ENCODE data around the gene PLEKHA1.

The PLEKHA1 gene

DNA sequence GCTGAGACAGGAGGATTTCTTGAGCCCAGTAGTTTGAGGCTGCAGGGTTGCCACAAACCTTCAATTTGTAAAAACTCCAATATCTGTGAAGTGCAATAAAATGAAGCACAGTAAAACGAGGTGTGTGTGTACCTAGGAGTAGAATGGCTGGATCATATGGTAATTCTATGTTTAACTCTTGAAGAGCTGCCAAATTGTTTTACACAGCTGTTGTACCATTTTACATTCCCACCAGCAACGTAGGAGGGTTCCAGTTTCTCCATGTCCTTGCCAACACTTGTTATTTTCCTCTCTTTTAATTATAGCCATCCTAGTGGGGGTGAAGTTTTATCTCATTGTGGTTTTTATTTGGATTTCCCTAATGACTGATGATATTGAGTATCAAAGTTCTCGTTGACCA is 16.2 kb downstream of the PLEKHA1 start:
- no peak overlapping the region for H3K27ac ChIP-seq
- TF ChIP-seq, protein P1, sequence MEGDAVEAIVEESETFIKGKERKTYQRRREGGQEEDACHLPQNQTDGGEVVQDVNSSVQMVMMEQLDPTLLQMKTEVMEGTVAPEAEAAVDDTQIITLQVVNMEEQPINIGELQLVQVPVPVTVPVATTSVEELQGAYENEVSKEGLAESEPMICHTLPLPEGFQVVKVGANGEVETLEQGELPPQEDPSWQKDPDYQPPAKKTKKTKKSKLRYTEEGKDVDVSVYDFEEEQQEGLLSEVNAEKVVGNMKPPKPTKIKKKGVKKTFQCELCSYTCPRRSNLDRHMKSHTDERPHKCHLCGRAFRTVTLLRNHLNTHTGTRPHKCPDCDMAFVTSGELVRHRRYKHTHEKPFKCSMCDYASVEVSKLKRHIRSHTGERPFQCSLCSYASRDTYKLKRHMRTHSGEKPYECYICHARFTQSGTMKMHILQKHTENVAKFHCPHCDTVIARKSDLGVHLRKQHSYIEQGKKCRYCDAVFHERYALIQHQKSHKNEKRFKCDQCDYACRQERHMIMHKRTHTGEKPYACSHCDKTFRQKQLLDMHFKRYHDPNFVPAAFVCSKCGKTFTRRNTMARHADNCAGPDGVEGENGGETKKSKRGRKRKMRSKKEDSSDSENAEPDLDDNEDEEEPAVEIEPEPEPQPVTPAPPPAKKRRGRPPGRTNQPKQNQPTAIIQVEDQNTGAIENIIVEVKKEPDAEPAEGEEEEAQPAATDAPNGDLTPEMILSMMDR (IDR thresholded peaks at IDR 0.05; ENCODE audit: low read depth, low read length, missing control alignments), result no peak
- in situ Hi-C loops (cut with HindIII; ENCODE audit: low pct_ligation_motif_present, low sequenced_read_pairs), result no loop called here
- H3K27me3 ChIP-seq (replicated peaks), result no peaks in the 10 kb centered on the region
- H3K4me3 ChIP-seq (ENCODE audit: low read depth, low read length), result no peak overlapping the region
- peaks cover 3% of the 10 kb centered on the region for H3K36me3 ChIP-seq (replicated peaks)
- no peak for DNase-seq

DNA sequence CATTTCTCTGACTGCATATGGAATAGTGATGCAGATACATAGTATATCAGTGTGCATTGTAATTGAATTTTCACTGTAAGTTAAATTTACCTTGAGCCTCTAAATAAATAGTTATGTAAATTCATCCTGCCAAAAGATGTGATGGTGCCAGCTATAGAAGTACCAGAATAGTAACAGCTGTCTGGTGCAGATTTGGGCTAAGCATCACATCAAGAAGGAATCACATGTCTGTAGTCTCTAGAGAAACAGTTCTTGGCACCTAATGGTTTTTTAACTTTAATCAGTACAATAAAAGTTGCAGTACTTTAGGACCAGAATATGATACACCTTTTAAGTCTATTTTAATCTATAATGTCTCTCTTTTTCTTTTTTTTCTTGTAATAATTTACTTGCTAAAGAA is 17.4 kb downstream of the PLEKHA1 start:
- DNase-seq, result no peak
- Histone ChIP-seq H3K36me3 (replicated peaks) (peaks cover 3% of the 10 kb centered on the region), H3K4me3 (ENCODE audit: low read depth, low read length) (no peak overlapping the region), H3K27ac (no peak overlapping the region), H3K27me3 (replicated peaks) (no peaks in the 10 kb centered on the region)
- in situ Hi-C loops (cut with HindIII; ENCODE audit: low pct_ligation_motif_present, low sequenced_read_pairs), result no loop called here
- TF ChIP-seq, protein P1 (IDR thresholded peaks at IDR 0.05; ENCODE audit: low read depth, low read length, missing control alignments), result no peak

DNA sequence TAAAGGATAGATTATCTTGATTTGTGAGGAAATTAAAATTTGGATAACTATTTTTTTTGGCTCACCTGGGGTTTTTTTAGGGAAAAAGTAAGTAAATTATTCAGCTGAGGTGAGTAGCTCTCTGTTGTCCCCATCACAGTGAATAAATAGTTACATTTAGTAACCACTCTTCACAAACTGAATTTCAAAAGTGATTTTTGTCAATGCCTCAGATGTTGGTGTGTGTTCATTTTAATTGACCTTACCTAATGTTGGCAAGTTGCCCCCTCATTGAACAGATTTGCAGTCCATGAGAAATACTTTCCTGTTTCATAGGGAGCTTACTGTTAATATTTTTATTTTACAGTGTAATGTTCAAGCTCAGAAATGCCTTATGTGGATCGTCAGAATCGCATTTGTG is 18.3 kb downstream of the PLEKHA1 start:
- Histone ChIP-seq H3K27me3 (replicated peaks) (no peaks in the 10 kb centered on the region), H3K36me3 (replicated peaks) (peaks cover 3% of the 10 kb centered on the region), H3K4me3 (ENCODE audit: low read depth, low read length) (no peak overlapping the region), H3K27ac (no peak overlapping the region)
- in situ Hi-C loops (cut with HindIII; ENCODE audit: low pct_ligation_motif_present, low sequenced_read_pairs), result no loop called here
- no peak for DNase-seq
- TF ChIP-seq, protein P1 (IDR thresholded peaks at IDR 0.05; ENCODE audit: low read depth, low read length, missing control alignments), result no peak

DNA sequence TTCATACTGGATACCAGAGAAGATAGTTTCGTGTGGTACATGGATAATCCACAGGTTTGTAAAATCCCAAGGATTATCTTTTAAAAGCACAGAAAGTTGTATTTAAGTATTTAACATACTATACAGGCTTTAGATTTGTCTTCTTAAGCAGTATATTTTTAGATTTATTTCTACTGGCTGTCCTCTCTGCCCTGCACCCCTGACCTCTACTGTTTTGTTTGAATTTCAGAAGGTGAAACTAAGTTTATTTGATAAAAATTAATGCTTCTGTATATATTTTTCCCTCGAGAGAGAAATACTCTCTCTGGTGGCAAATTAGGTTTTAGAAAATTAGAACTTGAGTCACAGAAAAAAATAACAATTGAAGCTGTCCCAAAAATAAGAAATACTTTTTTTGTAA is 18.8 kb downstream of the PLEKHA1 start:
- DNase-seq, result no peak
- in situ Hi-C loops (cut with HindIII; ENCODE audit: low pct_ligation_motif_present, low sequenced_read_pairs), result no loop called here
- Histone ChIP-seq H3K36me3 (replicated peaks) (peaks cover 3% of the 10 kb centered on the region), H3K27ac (no peak overlapping the region), H3K27me3 (replicated peaks) (no peaks in the 10 kb centered on the region), H3K4me3 (ENCODE audit: low read depth, low read length) (no peak overlapping the region)
- TF ChIP-seq, protein P1 (IDR thresholded peaks at IDR 0.05; ENCODE audit: low read depth, low read length, missing control alignments), result no peak

DNA sequence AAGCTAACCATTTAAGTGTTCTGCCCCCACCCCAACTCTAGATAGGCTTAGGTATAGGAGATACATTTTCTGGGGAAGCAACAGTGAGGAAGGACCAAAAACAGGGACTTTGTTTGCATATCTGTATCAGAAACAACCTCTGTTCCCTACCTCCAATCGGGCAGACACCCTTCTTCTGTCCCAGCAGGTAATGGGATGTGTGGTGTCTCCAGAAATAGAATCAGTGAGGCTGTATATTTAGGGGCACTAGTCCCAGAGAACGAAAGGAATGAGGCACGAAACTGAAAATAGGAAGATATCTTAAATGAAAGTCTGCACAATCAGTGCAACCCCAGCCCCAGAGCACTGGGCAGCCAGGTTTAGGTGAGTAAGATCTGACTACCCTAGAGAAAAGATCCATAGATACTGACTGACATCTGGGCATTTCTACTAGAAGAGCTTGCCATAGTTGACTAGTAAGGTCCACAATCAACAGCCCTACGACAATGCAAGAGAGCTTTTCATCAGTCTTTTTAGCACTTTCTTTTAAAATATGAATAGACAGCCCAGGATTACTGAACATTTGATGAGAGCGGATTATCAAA is 28.1 kb downstream of the PLEKHA1 start:
- Histone ChIP-seq H3K36me3 (replicated peaks) (peaks cover 5% of the 10 kb centered on the region), H3K27me3 (replicated peaks) (no peaks in the 10 kb centered on the region), H3K27ac (no peak overlapping the region), H3K4me3 (ENCODE audit: low read depth, low read length) (no peak overlapping the region)
- TF ChIP-seq, protein P1 (IDR thresholded peaks at IDR 0.05; ENCODE audit: low read depth, low read length, missing control alignments), result no peak
- in situ Hi-C loops (cut with HindIII; ENCODE audit: low pct_ligation_motif_present, low sequenced_read_pairs), result no loop called here
- DNase-seq, result no peak

DNA sequence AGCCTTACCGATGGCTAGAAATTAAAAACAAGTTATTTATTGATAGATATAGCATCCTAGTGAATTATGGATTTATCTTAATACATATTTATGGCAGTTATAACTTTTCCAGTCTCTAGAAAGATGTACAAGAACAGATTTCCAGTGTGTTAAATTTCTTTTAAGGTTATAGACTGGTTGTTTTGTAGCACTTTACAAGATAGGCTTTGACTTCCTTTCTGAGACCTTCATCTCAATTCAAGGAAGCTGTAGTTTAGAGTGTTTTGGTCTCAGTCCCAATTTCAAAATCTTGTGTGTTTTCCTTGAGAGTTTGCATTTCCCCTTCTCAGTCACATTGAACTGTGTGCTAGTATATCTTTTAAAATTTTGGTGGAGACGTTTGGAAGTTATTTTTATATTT is 30.1 kb downstream of the PLEKHA1 start:
- Histone ChIP-seq H3K4me3 (ENCODE audit: low read depth, low read length) (no peak overlapping the region), H3K27ac (no peak overlapping the region), H3K27me3 (replicated peaks) (no peaks in the 10 kb centered on the region), H3K36me3 (replicated peaks) (peaks cover 5% of the 10 kb centered on the region)
- TF ChIP-seq, protein P1 (IDR thresholded peaks at IDR 0.05; ENCODE audit: low read depth, low read length, missing control alignments), result no peak
- in situ Hi-C loops (cut with HindIII; ENCODE audit: low pct_ligation_motif_present, low sequenced_read_pairs), result no loop called here
- no peak for DNase-seq

Data from brain microvascular endothelial cell (primary cell).